ENCODE data around the gene GDF15. TPM values are rescaled to one million over a fixed set of nuclear protein-coding genes. Genes with fewer than 3 reads are reported as not detected.
A peak's percentile ranks its signal among the peaks of the same experiment; 100 is the strongest.
"Not testable (repeated sequence)": the region's sequence is repeated elsewhere in the genome, so short reads cannot be mapped to it uniquely, and the experiment has no call there.

Gene GDF15
- total RNA-seq, 1 donor from 2014 or later = 0.26 TPM

DNA sequence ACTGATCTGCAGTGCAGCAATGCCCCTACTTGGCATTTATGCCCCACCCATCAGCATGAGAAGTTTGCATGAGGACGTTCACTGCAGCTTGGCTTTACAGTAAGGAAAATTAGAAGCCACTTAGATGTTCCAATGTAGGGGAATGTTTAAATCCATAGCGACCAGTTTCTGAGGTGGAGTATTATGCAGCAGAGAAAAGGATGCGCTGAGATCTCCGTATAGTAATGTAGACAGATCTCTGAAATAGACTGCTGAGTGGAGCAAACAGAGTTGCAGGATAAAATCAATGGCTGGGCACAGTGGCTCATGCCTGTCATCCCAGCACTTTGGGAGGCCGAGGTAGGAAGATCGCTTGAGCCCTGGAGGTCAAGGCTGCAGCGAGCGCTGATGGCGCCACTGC, 35.5 kb upstream of the GDF15 start:
- H3K4me3 Mint-ChIP-seq = no peak overlapping the region
- no peaks in the 10 kb centered on the region for H3K27me3 Mint-ChIP-seq
- H3K36me3 Mint-ChIP-seq (ENCODE audit: low read depth) = peaks cover 9% of the 10 kb centered on the region
- no peaks in the 10 kb centered on the region for H3K9me3 Mint-ChIP-seq
- no peak overlapping the region for H3K27ac Mint-ChIP-seq
- intact Hi-C loops (cut with micrococcal nuclease) = no loop called here
- no peaks in the 10 kb centered on the region for H3K4me1 Mint-ChIP-seq
- no peak for DNase-seq

- Mint-ChIP-seq H3K36me3 (ENCODE audit: low read depth) (peaks cover 6% of the 10 kb centered on the region), H3K27me3 (no peaks in the 10 kb centered on the region), H3K9me3 (no peaks in the 10 kb centered on the region), H3K27ac (no peak overlapping the region), H3K4me3 (no peak overlapping the region), H3K4me1 (no peaks in the 10 kb centered on the region)
- intact Hi-C loops (cut with micrococcal nuclease) = no loop called here
- DNase-seq = no peak
These were observed 34.4 kb upstream of the GDF15 start for GRCh38 chr19:18351544-18351943.

DNA sequence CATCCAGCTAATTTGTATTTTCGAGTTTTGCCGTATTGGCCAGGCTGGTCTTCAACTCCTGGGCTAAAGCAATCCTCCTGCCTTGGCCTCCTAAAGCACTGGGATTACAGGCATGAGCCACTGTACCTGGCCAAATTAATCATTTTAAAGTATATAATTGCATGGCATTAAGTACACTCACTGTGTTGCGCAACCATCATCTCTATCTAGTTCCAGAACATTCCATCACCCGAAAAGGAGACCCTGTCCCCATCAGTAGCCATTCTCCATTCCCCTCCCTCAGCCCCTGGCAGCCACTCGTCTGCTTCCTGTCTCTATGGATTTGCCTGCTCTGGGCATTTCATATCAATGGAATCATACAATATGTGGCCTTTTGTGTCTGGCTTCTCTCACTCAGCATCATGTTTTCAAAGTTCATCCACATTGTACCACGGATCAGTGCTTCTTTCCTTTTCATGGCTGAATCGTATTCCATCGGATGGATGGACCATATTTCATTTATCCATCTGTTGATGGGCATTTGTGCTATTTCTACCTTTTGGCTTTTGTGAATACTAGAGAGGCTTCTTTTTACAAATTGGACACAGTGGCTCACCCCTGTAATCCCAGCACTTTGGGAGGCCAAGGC, 32.5 kb upstream of the GDF15 start:
- Mint-ChIP-seq H3K27me3 (no peaks in the 10 kb centered on the region), H3K4me3 (no peak overlapping the region), H3K36me3 (ENCODE audit: low read depth) (peaks cover 20% of the 10 kb centered on the region), H3K9me3 (no peaks in the 10 kb centered on the region), H3K27ac (no peak overlapping the region), H3K4me1 (no peaks in the 10 kb centered on the region)
- no peak for DNase-seq
- intact Hi-C loops (cut with micrococcal nuclease) = no loop called here

DNA sequence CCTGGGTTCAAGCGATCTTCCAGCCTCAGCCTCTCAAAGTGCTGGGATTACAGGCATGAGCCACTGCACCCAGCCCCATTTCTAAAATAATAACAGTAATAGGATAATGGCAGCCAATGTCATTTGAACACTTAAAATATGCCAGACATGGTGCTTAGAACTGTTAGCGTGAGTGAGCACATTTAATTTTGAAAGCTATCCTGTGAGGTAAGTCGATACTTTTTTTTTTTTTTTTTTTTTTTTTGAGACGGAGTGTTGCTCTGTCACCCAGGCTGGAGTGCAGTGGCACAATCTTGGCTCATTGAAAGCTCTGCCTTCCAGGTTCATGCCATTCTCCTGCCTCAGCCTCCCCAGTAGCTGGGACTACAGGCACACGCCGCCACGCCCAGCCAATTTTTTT, 31.2 kb upstream of the GDF15 start:
- DNase-seq; H3K27ac Mint-ChIP-seq; H3K9me3 Mint-ChIP-seq; H3K4me1 Mint-ChIP-seq; H3K4me3 Mint-ChIP-seq; H3K27me3 Mint-ChIP-seq; intact Hi-C loops (cut with micrococcal nuclease): not testable (repeated sequence)
- peaks cover 28% of the 10 kb centered on the region for H3K36me3 Mint-ChIP-seq (ENCODE audit: low read depth)

- no peak overlapping the region for H3K27ac Mint-ChIP-seq
- no peak overlapping the region for H3K4me3 Mint-ChIP-seq
- no peaks in the 10 kb centered on the region for H3K9me3 Mint-ChIP-seq
- no peaks in the 10 kb centered on the region for H3K4me1 Mint-ChIP-seq
- no peak for DNase-seq
- H3K27me3 Mint-ChIP-seq = no peaks in the 10 kb centered on the region
- intact Hi-C loops (cut with micrococcal nuclease) = no loop called here
- peaks cover 33% of the 10 kb centered on the region for H3K36me3 Mint-ChIP-seq (ENCODE audit: low read depth)
These were observed 28.9 kb upstream of the GDF15 start for GRCh38 chr19:18357041-18357440.

GRCh38 chr19:18361646-18362045, 24.3 kb upstream of the GDF15 start:
- Mint-ChIP-seq H3K4me1 (no peaks in the 10 kb centered on the region), H3K27ac (no peak overlapping the region), H3K27me3 (no peaks in the 10 kb centered on the region), H3K4me3 (no peak overlapping the region), H3K36me3 (ENCODE audit: low read depth) (peaks cover 45% of the 10 kb centered on the region), H3K9me3 (no peaks in the 10 kb centered on the region)
- intact Hi-C loops (cut with micrococcal nuclease) = no loop called here
- no peak for DNase-seq

DNA sequence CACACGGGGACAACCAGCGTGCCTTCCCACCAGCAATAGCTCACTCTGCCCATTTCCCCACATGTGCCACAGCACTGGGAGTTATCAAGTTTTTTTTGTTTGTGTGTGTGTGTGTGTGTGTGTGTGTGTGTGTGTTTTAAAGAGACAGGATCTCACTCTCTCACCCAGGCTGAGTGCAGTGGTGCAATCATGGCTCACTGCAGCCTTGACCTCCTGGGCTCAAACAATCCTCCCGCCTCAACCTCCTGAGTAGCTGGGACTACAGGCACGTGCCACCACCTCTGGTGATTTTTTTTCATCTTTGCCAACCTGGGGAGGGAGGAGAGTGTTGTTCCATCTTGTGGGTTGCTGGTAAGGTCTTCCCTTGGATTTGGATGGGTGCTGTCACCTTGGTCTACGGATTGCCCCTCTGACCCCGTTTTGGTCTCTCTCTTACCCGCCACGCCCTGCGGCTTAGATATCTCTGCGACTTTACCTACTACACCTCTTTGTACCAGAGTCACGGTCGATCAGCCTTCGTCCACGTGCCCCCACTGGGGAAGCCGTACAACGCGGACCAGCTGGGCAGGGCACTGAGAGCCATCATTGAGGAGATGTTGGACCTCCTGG, 22.9 kb upstream of the GDF15 start:
- Mint-ChIP-seq H3K27me3 (no peaks in the 10 kb centered on the region), H3K9me3 (no peaks in the 10 kb centered on the region), H3K4me3 (no peak overlapping the region), H3K27ac (no peak overlapping the region), H3K36me3 (ENCODE audit: low read depth) (peaks cover 34% of the 10 kb centered on the region), H3K4me1 (no peaks in the 10 kb centered on the region)
- no peak for DNase-seq
- intact Hi-C loops (cut with micrococcal nuclease) = no loop called here

GRCh38 chr19:18363787-18364186, 22.2 kb upstream of the GDF15 start:
- H3K4me1 Mint-ChIP-seq = no peaks in the 10 kb centered on the region
- intact Hi-C loops (cut with micrococcal nuclease) = no loop called here
- no peak for DNase-seq
- peaks cover 28% of the 10 kb centered on the region for H3K36me3 Mint-ChIP-seq (ENCODE audit: low read depth)
- H3K27ac Mint-ChIP-seq = no peak overlapping the region
- no peak overlapping the region for H3K4me3 Mint-ChIP-seq
- no peaks in the 10 kb centered on the region for H3K27me3 Mint-ChIP-seq
- no peaks in the 10 kb centered on the region for H3K9me3 Mint-ChIP-seq

DNA sequence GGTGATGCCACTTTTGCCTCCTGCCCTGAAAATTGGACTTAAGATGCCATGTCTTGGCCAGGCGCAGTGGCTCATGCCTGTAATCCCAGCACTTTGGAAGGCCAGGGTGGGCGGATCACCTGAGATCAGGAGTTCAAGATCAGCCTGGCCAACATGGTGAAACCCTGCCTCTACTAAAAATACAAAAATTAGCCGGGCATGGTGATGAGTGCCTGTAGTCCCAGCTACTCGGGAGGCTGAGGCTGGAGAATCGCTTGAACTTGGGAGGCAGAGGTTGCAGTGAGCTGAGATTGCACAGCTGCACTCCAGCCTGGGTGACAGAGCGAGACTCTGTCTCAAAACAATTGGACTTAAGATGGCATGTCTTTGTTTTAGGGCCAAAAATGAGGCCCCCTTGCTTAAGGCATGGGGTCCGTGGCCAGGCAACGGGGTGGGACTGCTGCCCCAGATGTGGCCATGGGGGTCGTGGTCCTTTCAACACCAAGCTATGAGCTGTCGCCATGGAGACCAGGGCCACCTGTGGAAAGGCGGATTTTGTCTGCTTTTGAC, 21.6 kb upstream of the GDF15 start:
- H3K4me1 Mint-ChIP-seq; intact Hi-C loops (cut with micrococcal nuclease); DNase-seq; H3K27ac Mint-ChIP-seq; H3K27me3 Mint-ChIP-seq; H3K4me3 Mint-ChIP-seq; H3K9me3 Mint-ChIP-seq: not testable (repeated sequence)
- H3K36me3 Mint-ChIP-seq (ENCODE audit: low read depth) = peaks cover 23% of the 10 kb centered on the region

DNA sequence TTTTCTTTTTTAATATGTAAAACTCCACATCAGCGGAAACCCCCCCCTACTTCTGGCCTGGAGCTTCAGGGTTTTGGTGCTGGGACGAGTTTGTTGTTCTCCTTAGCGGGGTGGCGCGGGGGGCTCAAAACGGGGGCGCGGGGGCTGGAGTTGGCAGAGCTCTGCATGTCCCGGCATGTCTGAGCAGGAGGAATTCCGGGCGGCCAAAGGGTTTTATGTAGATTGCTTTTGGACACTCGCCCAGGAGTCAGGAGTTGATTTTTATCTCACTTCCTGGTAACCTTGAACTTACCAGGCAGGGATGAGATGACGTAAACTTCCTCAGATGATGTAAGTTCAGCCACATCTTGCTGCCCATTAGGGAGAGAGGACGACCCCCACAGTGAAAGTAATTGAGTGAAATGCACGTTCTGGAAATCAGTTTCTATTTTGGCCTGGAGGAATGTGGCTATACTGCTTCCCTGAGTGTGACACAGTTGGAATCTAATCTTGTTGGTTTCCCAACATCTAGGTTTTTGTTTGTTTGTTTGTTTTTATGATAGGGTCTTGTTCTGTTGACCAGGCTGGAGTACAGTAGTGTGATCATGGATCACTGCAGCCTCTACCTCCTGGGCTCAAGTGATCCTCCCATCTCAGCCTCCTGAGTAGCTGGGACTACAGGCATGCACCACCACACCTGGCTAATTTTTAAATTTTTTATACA, 21.0 kb upstream of the GDF15 start:
- no peak for DNase-seq
- Mint-ChIP-seq H3K27me3 (no peaks in the 10 kb centered on the region), H3K27ac (no peak overlapping the region), H3K4me3 (no peak overlapping the region), H3K9me3 (no peaks in the 10 kb centered on the region), H3K4me1 (no peaks in the 10 kb centered on the region), H3K36me3 (ENCODE audit: low read depth) (peaks cover 21% of the 10 kb centered on the region)
- intact Hi-C loops (cut with micrococcal nuclease) = no loop called here

- Mint-ChIP-seq H3K9me3 (no peaks in the 10 kb centered on the region), H3K4me1 (no peaks in the 10 kb centered on the region), H3K27ac (no peak overlapping the region), H3K27me3 (no peaks in the 10 kb centered on the region), H3K36me3 (ENCODE audit: low read depth) (peaks cover 21% of the 10 kb centered on the region), H3K4me3 (no peak overlapping the region)
- intact Hi-C loops (cut with micrococcal nuclease) = no loop called here
- DNase-seq = no peak
These were observed 19.9 kb upstream of the GDF15 start for GRCh38 chr19:18366021-18366435.

DNA sequence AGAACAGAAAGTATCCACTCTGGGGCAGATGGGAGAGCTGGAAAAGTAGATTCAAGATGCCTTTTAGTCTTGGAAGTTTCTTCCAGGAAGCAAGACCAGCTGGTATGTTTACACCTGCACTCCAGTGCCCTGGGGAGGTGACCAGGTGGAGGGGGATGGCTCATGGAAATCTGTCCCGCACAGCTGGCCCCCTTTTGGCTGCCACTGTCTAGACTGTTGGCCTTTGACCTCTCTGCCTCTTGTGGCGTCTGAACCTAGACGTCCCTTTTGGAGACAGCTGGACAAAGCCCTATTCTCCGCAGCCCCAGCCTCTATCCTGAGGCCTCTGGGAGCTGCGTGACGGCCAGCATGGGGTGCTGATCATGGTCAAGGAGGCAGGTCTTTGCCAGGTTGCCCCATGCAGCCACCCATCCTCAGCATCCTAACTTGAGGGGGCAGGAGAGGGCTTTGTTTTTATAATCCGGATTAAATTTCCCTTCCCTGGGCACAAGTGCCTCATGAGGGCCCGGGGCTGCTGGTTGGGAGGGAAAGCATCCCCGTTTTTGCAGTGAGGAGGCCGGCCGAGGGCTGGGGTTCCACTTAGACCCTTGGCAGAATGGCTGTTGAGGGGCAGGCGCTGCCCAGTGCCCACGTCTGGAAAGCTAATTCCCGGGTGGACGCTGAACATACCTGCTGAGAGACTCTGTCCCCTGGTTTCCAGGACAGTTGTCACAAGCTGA, 17.3 kb upstream of the GDF15 start:
- H3K27me3 Mint-ChIP-seq = no peaks in the 10 kb centered on the region

GRCh38 chr19:18373407-18373891, 12.5 kb upstream of the GDF15 start:
- H3K9me3 Mint-ChIP-seq = no peaks in the 10 kb centered on the region

More for the DNA sequence above, 17.3 kb upstream of the GDF15 start:
- Mint-ChIP-seq H3K36me3 (ENCODE audit: low read depth) (peaks cover 12% of the 10 kb centered on the region), H3K4me1 (peaks cover 3% of the 10 kb centered on the region), H3K27ac (no peak overlapping the region), H3K4me3 (no peak overlapping the region), H3K9me3 (no peaks in the 10 kb centered on the region)
- intact Hi-C loops (cut with micrococcal nuclease) = no loop called here
- no peak for DNase-seq

More at GRCh38 chr19:18373407-18373891, 12.5 kb upstream of the GDF15 start:
- no peaks in the 10 kb centered on the region for H3K36me3 Mint-ChIP-seq (ENCODE audit: low read depth)
- intact Hi-C loops (cut with micrococcal nuclease) = no loop called here
- no peak for DNase-seq
- H3K27me3 Mint-ChIP-seq = no peaks in the 10 kb centered on the region
- H3K27ac Mint-ChIP-seq = peak overlapping the region; percentile 74
- H3K4me1 Mint-ChIP-seq = peaks cover 12% of the 10 kb centered on the region
- peak overlapping the region; percentile 31 for H3K4me3 Mint-ChIP-seq
